ENCODE measurements around the gene EGFL8. TPM values are rescaled to one million over a fixed set of nuclear protein-coding genes. Genes with fewer than 3 reads are reported as not detected.

EGFL8 gene
- total RNA-seq, 2 experiments from 2014 or later: 11.4 to 13.1 TPM

Small RNA genes within 50 kb of the gene (microRNA-seq; reads per million reads assigned to microRNA genes)
- not detected for gene MIR6721
- gene MIR6833: not detected

Other genes starting within 250 kb of the EGFL8 start
- under 1 TPM; 0.61 to 0.80 TPM for gene C2, start 236.9 kb upstream of the EGFL8 start, total RNA-seq
- gene CFB, start 218.5 kb upstream of the EGFL8 start, total RNA-seq: under 1 TPM in 1 of 2 experiments, not detected in 1; 0.12 TPM
- gene NELFE, start 205.6 kb upstream of the EGFL8 start, total RNA-seq: 10 to 100 TPM; 75.7 to 79.7 TPM
- 10 to 100 TPM; 88.2 to 93.2 TPM for gene SKIC2, start 205.4 kb upstream of the EGFL8 start, total RNA-seq
- gene DXO, start 192.5 kb upstream of the EGFL8 start, total RNA-seq: 10 to 100 TPM; 17.4 to 18.7 TPM
- 1 to 10 TPM; 2.3 to 3.4 TPM for gene C4A, start 182.5 kb upstream of the EGFL8 start, total RNA-seq
- 1 to 10 TPM; 3.5 to 5.5 TPM for gene C4B, start 149.8 kb upstream of the EGFL8 start, total RNA-seq
- under 1 TPM in 1 of 2 experiments, not detected in 1; 0.15 TPM for gene CYP21A2, start 126.2 kb upstream of the EGFL8 start, total RNA-seq
- 1 to 10 TPM; 3.1 to 5.5 TPM for gene TNXB, start 55.3 kb upstream of the EGFL8 start, total RNA-seq
- gene ATF6B, start 36.3 kb upstream of the EGFL8 start, total RNA-seq: 100 to 1,000 TPM; 119 to 135 TPM
- gene FKBPL, start 34.3 kb upstream of the EGFL8 start, total RNA-seq: 1 to 10 TPM; 7.4 to 7.9 TPM
- gene PRRT1, start 12.7 kb upstream of the EGFL8 start, total RNA-seq: under 1 TPM; 0.23 to 0.28 TPM
- gene PPT2, start 10.5 kb upstream of the EGFL8 start, total RNA-seq: 10 to 100 TPM; 13.9 to 21.9 TPM
- 10 to 100 TPM; 37.5 to 38.6 TPM for gene AGPAT1, start 11.5 kb downstream of the EGFL8 start, total RNA-seq
- 10 to 100 TPM; 41.0 to 51.9 TPM for gene RNF5, start 13.8 kb downstream of the EGFL8 start, total RNA-seq
- 10 to 100 TPM; 20.7 to 22.0 TPM for gene AGER, start 19.7 kb downstream of the EGFL8 start, total RNA-seq
- gene PBX2, start 25.6 kb downstream of the EGFL8 start, total RNA-seq: 10 to 100 TPM; 60.0 to 61.6 TPM
- gene GPSM3, start 28.0 kb downstream of the EGFL8 start, total RNA-seq: 100 to 1,000 TPM; 171 to 196 TPM
- gene NOTCH4, start 59.5 kb downstream of the EGFL8 start, total RNA-seq: under 1 TPM; 0.61 to 0.88 TPM
- gene TSBP1, start 207.3 kb downstream of the EGFL8 start, total RNA-seq: not detected
- not detected for gene BTNL2, start 242.6 kb downstream of the EGFL8 start, total RNA-seq

All from activated CD8-positive, alpha-beta memory T cell treated with anti-CD3 and anti-CD28 coated beads, Interleukin-2, amount 10 ng/mL, durations not matched to agents 7 days and 5 days (primary cell).